Spleen (tissue), 11 donors: ENCODE data around the gene CABP1. TPM values are rescaled to one million over a fixed set of nuclear protein-coding genes. Genes with fewer than 3 reads are reported as not detected.

Source experiments
- DNase-seq: peaks from one replicate; pipeline ENCODE4 v3.0.0-alpha.2; 2020
- H3K27ac ChIP-seq, 8 donors: fragments of 200-600 bp; sonication (generic) in 7 of 8; 1 replicate in 4 of 8; 2 replicates in 4 of 8; pipeline versions ENCODE4 v1.5.0 to v1.8.0; 2016 to 2021; ENCODE audit warnings: inconsistent platforms in 4 of 8, mild to moderate bottlenecking in 4 of 8, moderate library complexity in 1 of 8
- H3K27me3 ChIP-seq, 7 donors: fragments of 200-600 bp; sonication (generic) in 6 of 7; replicated peaks in 1 of 7; 1 replicate in 4 of 7; 2 replicates in 3 of 7; pipeline versions ENCODE4 v1.5.0 to v1.8.0; 2016 to 2021; ENCODE audit warnings: inconsistent platforms in 3 of 7, mild to moderate bottlenecking in 1 of 7
- H3K36me3 ChIP-seq, 6 donors: fragments of 200-600 bp; sonication (generic) in 5 of 6; 1 replicate in 4 of 6; 2 replicates in 2 of 6; pipeline versions ENCODE4 v1.5.0 to v1.8.0; 2016 to 2021; ENCODE audit warnings: inconsistent platforms in 2 of 6
- H3K4me1 ChIP-seq, 6 donors: fragments of 200-600 bp; sonication (generic) in 5 of 6; 1 replicate in 3 of 6; 2 replicates in 3 of 6; pipeline versions ENCODE4 v1.5.0 to v1.8.0; 2016 to 2021; ENCODE audit warnings: inconsistent platforms in 3 of 6
- H3K4me3 ChIP-seq, 8 donors: fragments of 200-600 bp; sonication (generic) in 7 of 8; 1 replicate in 4 of 8; 2 replicates in 4 of 8; pipeline versions ENCODE4 v1.5.0 to v1.8.0; 2016 to 2021; ENCODE audit warnings: inconsistent platforms in 4 of 8, mild to moderate bottlenecking in 4 of 8, moderate library complexity in 2 of 8
- H3K9me3 ChIP-seq, 8 donors: fragments of 200-600 bp; sonication (generic) in 7 of 8; 1 replicate in 4 of 8; 2 replicates in 4 of 8; pipeline versions ENCODE4 v1.5.0 to v1.8.0; 2016 to 2021; ENCODE audit warnings: inconsistent platforms in 4 of 8
- POLR2A ChIP-seq, 3 donors: fragments of 450-650 bp; IDR thresholded peaks; one replicate each; pipeline ENCODE4 v1.5.1; 2017; ENCODE audit warnings: antibody characterized with exemption in 3 of 3, mild to moderate bottlenecking in 1 of 3
- POLR2AphosphoS5 ChIP-seq, 3 donors: sonication (generic); formaldehyde crosslinking; IDR thresholded peaks; one replicate each; pipeline ENCODE4 v1.5.1; 2017; ENCODE audit warnings: antibody characterized with exemption in 3 of 3
- WGBS, 5 donors: extraction: QIAGEN DNeasy Blood & Tissue Kit in 3 of 5; methylation state at CpG; one replicate each; pipeline versions ENCODE4 v1.1.5 to v1.1.7; 2013 to 2018; 5-methylcytosine and 5-hydroxymethylcytosine counted together
- intact Hi-C: fragments of 100-400 bp; cut with DNase I; formaldehyde crosslinking; loops from one replicate; pipeline ENCODE4 v1.15.0; 2023; ENCODE audit warnings: low total_unique reads
- polyA plus RNA-seq, 3 donors: library from polyadenylated mRNA; stranded (reverse); fragments of 200-250 nt; gene quantifications; one replicate each; pipeline ENCODE4 v1.2.1, GENCODE V29; 2013
- total RNA-seq, 7 donors: library from RNA; depleted of rRNA in 3 of 7; stranded (reverse); fragments of >200 nt in 3 of 7; fragmentation: NEBNext Ultra II Directional in 4 of 7; extraction: Animal tissue kit (Norgen Biotek cat#: 25700) in 4 of 7; gene quantifications; one replicate each; pipeline versions ENCODE4 v1.1.0 to v1.2.1, GENCODE V29; 2016 to 2021
- TF ChIP-seq, protein P1 (sequence below), 11 experiments: fragments of 200-600 bp in 7 of 11; fragments of 450-650 bp in 4 of 11; sonication (generic) in 4 of 11; IDR thresholded peaks in 8 of 11; conservative IDR thresholded peaks in 3 of 11; 1 replicate in 7 of 11; 2 replicates in 4 of 11; pipeline versions ENCODE4 v1.4.0 to v1.8.0; 2016 to 2021; ENCODE audit warnings: antibody characterized with exemption in 11 of 11, inconsistent platforms in 4 of 11, mild to moderate bottlenecking in 1 of 11
- donor health status: healthy with polysubstance abuse.
- donor health status: DM: no; HTN: no; CAD: no; lungs with moderate emphysema.
- donor health status: DM: no; HTN: no; CAD: no.
- donor health status: Bipolar disorder and iron deficiency.
- donor health status: healthy.
- donor health status: DM: no; HTN: no; CAD: no.
- donor health status: DM: yes; HTN: yes; CAD: no.

The CABP1 gene
- total and polyA plus RNA-seq, 10 donors: 0.27 to 2.8 (median 0.60) TPM; not detected in 1

- no peak overlapping the region for H3K4me3 ChIP-seq
- TF ChIP-seq, protein P1, sequence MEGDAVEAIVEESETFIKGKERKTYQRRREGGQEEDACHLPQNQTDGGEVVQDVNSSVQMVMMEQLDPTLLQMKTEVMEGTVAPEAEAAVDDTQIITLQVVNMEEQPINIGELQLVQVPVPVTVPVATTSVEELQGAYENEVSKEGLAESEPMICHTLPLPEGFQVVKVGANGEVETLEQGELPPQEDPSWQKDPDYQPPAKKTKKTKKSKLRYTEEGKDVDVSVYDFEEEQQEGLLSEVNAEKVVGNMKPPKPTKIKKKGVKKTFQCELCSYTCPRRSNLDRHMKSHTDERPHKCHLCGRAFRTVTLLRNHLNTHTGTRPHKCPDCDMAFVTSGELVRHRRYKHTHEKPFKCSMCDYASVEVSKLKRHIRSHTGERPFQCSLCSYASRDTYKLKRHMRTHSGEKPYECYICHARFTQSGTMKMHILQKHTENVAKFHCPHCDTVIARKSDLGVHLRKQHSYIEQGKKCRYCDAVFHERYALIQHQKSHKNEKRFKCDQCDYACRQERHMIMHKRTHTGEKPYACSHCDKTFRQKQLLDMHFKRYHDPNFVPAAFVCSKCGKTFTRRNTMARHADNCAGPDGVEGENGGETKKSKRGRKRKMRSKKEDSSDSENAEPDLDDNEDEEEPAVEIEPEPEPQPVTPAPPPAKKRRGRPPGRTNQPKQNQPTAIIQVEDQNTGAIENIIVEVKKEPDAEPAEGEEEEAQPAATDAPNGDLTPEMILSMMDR (IDR thresholded peaks at IDR 0.05 in 8 of 11, conservative IDR thresholded peaks at IDR 0.05 in 3 of 11): no peak
- TF ChIP-seq POLR2AphosphoS5 (IDR thresholded peaks at IDR 0.05) (no peak), POLR2A (IDR thresholded peaks at IDR 0.05) (no peak)
- H3K9me3 ChIP-seq: no peaks in the 10 kb centered on the region
- H3K4me1 ChIP-seq: no peaks in the 10 kb centered on the region
- intact Hi-C loops: no loop called here
- no peak overlapping the region for H3K27ac ChIP-seq
- WGBS, 5 donors: 35 to 44% (median 40%) methylated on average over 7 to 8 of the region's 8 CpGs
- no peak for DNase-seq
- H3K36me3 ChIP-seq: no peaks in the 10 kb centered on the region
- peaks cover 0 to 42% (median 4%) of the 10 kb centered on the region in 7 donors for H3K27me3 ChIP-seq
Measured at GRCh38 chr12:120618954-120619615, 21.3 kb upstream of the CABP1 start.

DNA sequence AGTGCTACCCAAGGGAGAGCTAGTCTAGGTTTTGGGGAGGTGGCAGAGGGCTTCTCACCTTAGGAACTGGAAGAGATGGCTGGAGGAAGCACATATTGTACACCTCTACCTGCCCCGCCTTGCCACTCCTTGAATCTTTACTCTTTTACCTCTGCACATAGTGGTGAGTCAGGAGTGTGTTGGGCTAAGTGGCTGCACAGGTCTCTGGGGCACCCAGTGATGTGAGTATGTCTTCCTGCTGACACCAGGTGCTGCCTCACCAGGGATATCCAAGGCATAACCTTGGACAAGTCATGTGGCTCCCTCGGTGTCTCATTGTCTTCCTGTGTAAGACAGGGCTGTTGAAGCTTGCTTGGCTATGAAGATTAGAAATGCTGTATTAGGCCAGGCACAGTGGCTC, 19.8 kb upstream of the CABP1 start:
- H3K27ac ChIP-seq: no peak overlapping the region
- 68 to 82% (median 77%) methylated on average over 2 of the region's 2 CpGs for WGBS, 5 donors
- TF ChIP-seq POLR2AphosphoS5 (IDR thresholded peaks at IDR 0.05) (no peak), POLR2A (IDR thresholded peaks at IDR 0.05) (no peak)
- TF ChIP-seq, protein P1 (IDR thresholded peaks at IDR 0.05 in 8 of 11, conservative IDR thresholded peaks at IDR 0.05 in 3 of 11): no peak
- peaks cover 0 to 42% (median 4%) of the 10 kb centered on the region in 7 donors for H3K27me3 ChIP-seq
- H3K4me1 ChIP-seq: no peaks in the 10 kb centered on the region
- intact Hi-C loops: no loop called here
- H3K4me3 ChIP-seq: no peak overlapping the region
- DNase-seq: no peak
- no peaks in the 10 kb centered on the region for H3K36me3 ChIP-seq
- H3K9me3 ChIP-seq: no peaks in the 10 kb centered on the region

DNA sequence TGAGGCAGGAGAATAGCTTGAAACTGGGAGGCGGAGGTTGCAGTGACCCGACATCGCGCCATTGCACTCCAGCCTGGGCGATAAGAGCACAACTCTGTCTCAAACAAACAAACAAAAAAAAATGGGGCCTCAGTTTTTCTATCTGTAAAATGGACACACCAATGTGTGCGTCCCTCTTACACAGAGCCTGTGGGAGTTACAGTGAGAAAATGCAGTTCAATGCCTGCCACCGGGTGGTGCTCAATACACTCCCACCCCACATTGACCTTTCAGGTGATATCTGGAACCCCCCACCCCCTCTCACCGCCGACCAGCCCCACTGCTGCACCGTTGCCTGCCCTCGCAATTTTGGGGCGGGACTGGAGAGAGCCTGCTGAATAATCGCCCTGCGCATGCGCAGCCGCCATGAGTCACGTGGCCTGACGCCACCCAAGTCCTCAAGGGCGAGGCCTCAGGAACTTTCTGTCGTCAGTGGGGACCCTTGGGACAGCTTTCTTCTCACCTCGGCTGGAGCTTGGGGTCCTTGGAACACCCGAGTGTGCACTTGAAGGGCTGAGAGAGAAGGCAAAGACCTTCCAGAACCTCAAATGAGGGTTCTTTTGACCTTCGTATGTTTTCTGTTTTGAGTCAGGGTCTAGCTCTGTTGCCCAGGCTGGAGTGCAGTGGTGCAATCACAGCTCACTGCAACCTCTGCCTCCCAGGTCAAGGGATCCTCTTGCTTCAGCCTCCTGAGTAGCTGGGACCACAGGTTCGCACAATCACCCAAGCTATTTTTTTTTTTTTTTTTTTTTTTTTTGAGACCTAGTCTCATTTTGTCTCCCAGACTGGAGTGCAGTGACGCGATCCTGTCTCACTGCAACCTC, 14.6 kb upstream of the CABP1 start:
- Histone ChIP-seq H3K9me3 (no peaks in the 10 kb centered on the region), H3K36me3 (no peaks in the 10 kb centered on the region), H3K4me3 (no peak overlapping the region), H3K27ac (no peak overlapping the region), H3K4me1 (no peaks in the 10 kb centered on the region), H3K27me3 (peaks cover 0 to 4% (median 0%) of the 10 kb centered on the region in 7 donors)
- TF ChIP-seq POLR2A (IDR thresholded peaks at IDR 0.05): no peak
- TF ChIP-seq, protein P1 (IDR thresholded peaks at IDR 0.05 in 8 of 11, conservative IDR thresholded peaks at IDR 0.05 in 3 of 11): peak in 5 of 11 experiments; percentile 10 to 22 (median 18)
- no peak for TF ChIP-seq POLR2AphosphoS5 (IDR thresholded peaks at IDR 0.05)
- no peak for DNase-seq
- intact Hi-C loops: no loop called here
- WGBS, 5 donors: 75 to 84% (median 79%) methylated on average over 26 of the region's 26 CpGs

DNA sequence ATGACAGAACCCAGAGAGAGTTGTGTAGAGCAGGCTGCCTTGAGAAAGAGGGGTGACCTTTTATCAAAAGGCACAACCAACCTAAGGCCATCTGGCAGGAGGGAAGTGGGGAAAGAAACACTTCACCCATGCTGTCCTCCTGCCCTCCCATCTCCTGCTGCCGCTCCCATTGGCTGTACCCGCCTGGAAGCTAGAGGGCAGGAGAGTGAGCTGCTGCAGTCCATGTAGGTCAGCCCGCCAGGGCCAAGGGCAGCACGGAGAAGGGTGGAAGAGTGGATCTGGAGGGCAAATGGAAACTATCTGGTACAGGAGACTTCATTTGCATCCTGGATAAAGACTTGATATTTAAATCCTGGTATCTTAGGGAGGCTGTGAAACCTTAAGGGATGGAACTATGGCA, 11.5 kb upstream of the CABP1 start:
- H3K4me3 ChIP-seq: no peak overlapping the region
- TF ChIP-seq, protein P1 (IDR thresholded peaks at IDR 0.05 in 8 of 11, conservative IDR thresholded peaks at IDR 0.05 in 3 of 11): no peak
- TF ChIP-seq POLR2A (IDR thresholded peaks at IDR 0.05) (no peak), POLR2AphosphoS5 (IDR thresholded peaks at IDR 0.05) (no peak)
- no peaks in the 10 kb centered on the region for H3K4me1 ChIP-seq
- no peak overlapping the region for H3K27ac ChIP-seq
- peaks cover 0 to 11% (median 0%) of the 10 kb centered on the region in 7 donors for H3K27me3 ChIP-seq
- no peaks in the 10 kb centered on the region for H3K36me3 ChIP-seq
- intact Hi-C loops: no loop called here
- 50 to 66% (median 54%) methylated on average over 4 of the region's 4 CpGs for WGBS, 5 donors
- no peaks in the 10 kb centered on the region for H3K9me3 ChIP-seq
- no peak for DNase-seq
